T47D (cell line): Measurements from ENCODE around the gene NRCAM.

ENCODE experiments used
- DNase-seq, 2 experiments: peaks; one replicate each; pipeline versions ENCODE4 v3.0.0 to v3.0.0-alpha.2; 2011 to 2012; ENCODE audit warnings: low read depth in 1 of 2, low spot score in 1 of 2
- JUND ChIP-seq: IDR thresholded peaks from 2 replicates; pipeline ENCODE4 v1.6.1; 2012; ENCODE audit warnings: low read depth
- in situ Hi-C: cut with HindIII; loops from 2 replicates; pipeline ENCODE4 v1.10.0; 2016; ENCODE audit warnings: low sequenced_read_pairs, low pct_unique_long_range_greater_than_20kb

NRCAM gene

DNA sequence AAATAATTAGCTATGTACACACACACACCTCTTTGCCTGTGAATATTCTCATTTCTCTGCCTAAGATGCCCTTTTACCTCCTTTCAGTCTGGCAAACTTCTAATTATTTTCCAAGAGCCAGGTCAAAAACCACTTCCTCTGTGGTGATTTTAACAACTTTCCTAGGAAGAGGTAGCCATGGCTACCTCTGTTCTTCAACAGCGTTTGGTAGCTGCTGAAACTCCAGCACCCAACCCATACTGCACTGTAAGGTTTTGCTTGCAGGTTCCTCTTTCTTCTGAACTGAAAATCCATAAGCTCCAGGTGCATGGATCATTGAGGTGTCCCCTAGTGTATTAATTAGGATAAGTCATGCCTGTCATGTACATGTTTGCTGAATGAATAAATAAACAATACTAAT is 25.6 kb downstream of the NRCAM start:
- in situ Hi-C loops: no loop called here
- TF ChIP-seq JUND: no peak
- DNase-seq: no peak

DNA sequence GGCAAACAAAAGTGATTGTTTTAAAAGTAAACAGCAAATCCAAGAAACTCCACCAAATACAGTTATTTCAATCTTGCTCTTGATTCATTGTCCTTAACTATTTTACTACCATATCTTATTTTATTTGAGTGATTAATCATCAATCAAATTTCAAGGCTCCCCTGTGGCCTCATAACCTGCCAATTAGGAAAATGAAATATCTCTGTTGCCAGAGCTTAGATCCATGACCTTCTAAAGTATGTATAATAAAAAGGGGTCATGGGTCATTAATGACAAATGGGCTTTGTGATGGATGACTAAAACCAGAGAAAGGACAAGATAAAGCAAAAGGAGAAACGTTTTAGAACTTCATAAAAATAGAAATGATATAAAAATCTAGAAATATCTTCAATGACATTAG is 28.5 kb downstream of the NRCAM start:
- in situ Hi-C loops: no loop called here
- no peak for DNase-seq
- TF ChIP-seq JUND: no peak

DNA sequence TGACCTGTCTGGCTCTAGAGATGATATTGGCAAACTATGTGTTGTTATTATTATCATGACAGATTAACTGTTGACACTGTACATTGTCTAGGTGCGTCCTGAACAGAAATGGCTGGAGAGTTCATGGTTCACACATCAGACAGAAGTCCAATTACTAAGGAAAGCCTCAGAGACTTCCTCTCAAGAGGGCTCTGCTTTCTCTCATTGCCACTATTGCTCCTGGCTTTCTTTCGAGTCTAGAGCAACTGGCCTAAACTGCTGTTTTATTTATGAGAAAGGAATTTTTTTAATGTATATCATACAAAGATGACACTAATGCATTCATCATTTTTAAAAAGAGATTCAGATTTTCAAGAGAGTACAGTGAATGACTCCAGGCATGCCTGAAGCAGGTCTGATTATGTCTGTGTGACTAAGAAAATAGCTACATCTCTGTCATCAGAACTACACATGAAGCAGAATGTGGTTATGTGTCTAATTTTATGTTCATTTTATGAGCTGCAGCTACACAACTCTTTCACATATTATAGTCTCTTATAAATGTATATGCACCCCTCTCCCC is 30.4 kb downstream of the NRCAM start:
- TF ChIP-seq JUND: no peak
- no peak for DNase-seq
- in situ Hi-C loops: no loop called here

GRCh38 chr7:108424013-108424412 is 32.2 kb downstream of the NRCAM start:
- DNase-seq: no peak
- in situ Hi-C loops: no loop called here
- TF ChIP-seq JUND: no peak

DNA sequence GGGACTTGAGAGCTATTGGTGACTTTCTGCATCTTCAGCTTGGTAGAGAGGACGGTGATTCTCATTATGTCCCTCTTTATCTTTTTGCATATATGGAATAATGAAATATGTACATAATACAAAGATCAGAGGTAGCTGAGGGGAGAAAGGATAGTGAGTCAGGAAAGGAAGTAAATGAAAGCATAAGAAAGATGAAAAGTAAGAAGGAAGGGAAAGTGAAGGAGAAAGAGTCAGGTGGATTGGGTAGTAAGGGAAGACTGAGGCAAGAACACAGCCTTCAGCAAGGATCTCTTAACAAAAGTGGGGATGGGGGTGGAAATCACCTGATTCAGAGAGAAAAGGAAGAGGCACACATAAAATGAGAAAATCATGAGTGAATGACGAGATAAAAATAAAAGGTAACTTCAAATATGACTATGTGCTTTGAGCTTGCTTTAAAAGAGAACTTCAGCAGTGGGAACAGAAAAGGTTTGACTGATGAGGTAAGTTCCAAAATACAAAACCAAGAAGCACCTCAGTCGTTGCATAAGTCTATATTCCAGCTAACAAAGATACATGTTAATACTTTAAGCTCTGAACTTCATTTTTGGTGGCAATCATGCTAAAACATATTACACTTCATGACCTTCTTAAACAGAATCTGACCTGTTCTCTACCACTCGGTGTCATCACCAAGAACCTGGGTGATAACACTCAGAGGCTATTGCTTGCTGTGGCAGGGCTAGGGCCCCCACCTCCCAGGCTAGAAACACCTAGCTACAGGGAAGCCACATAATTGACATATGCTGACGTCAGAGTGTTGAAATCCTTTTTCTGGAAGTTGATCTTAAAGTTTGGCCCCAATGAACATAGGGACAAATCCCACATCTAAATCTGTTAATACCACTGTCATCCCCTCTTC is 32.9 kb downstream of the NRCAM start:
- DNase-seq: no peak
- in situ Hi-C loops: no loop called here
- no peak for TF ChIP-seq JUND

- no peak for TF ChIP-seq JUND
- DNase-seq: peak in 1 of 2 experiments; percentile 6
Measured at GRCh38 chr7:108421720-108422331, 34.4 kb downstream of the NRCAM start.

GRCh38 chr7:108419961-108420908 is 36.0 kb downstream of the NRCAM start:
- no peak for DNase-seq
- no peak for TF ChIP-seq JUND
- in situ Hi-C loops: no loop called here

More at GRCh38 chr7:108421720-108422331, 34.4 kb downstream of the NRCAM start:
- in situ Hi-C loops: no loop called here

DNA sequence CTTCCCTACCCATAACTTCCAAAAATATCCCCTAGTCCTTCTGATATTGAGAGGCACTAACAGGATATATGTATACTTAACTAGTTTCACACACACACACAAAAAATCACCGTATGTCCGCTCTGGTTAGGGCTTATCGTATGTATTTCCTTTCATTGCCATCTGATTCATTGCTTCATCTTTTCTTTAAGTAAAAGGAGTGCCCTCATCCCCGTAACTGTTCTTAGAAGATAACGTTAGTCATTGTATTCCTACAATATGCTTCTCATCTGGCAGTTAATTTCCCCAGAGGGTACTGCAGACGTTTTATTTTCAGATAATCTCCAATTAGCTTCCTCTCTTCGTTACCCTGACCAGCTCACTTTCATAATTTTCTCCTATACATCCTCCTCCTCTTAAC is 37.3 kb downstream of the NRCAM start:
- no peak for TF ChIP-seq JUND
- in situ Hi-C loops: no loop called here

GRCh38 chr7:108417926-108418325 is 38.3 kb downstream of the NRCAM start:
- no peak for DNase-seq
- TF ChIP-seq JUND: no peak
- in situ Hi-C loops: no loop called here

More for the DNA sequence above, 37.3 kb downstream of the NRCAM start:
- DNase-seq: no peak

DNA sequence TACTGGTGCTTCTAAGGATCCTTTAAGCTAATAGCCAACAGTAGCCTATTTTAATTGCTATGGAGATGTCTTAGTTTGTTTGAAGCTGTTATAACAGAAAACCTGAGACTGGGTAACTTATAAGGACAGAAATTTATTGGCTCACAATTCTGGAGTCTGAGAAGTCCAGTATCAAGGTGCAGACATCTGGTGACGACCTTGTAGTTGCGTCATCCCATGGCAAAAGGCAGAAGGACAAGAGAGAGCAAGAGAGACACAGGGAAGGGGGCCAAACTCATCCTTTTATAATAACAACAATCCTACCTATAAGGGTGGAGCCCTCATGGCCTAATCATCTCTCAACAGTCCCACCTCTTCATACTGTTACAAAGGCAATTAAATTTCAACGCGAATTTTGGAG is 39.1 kb downstream of the NRCAM start:
- TF ChIP-seq JUND: no peak
- in situ Hi-C loops: no loop called here

GRCh38 chr7:108415821-108416536 is 40.3 kb downstream of the NRCAM start:
- no peak for TF ChIP-seq JUND
- in situ Hi-C loops: no loop called here
- no peak for DNase-seq

More for the DNA sequence above, 39.1 kb downstream of the NRCAM start:
- no peak for DNase-seq
